GM18498 (cell line): ENCODE results near the gene SELENOT.
"Not testable (repeated sequence)": the region's sequence is repeated elsewhere in the genome, so short reads cannot be mapped to it uniquely, and the experiment has no call there.

ENCODE experiments used
- ATAC-seq: cut with Tn5 transposase; IDR thresholded peaks from one replicate; pipeline ENCODE4 v1.9.1; 2021; ENCODE audit warnings: mild to moderate bottlenecking, moderate library complexity; ENCODE audit not compliant: unreplicated experiment

The SELENOT gene

DNA sequence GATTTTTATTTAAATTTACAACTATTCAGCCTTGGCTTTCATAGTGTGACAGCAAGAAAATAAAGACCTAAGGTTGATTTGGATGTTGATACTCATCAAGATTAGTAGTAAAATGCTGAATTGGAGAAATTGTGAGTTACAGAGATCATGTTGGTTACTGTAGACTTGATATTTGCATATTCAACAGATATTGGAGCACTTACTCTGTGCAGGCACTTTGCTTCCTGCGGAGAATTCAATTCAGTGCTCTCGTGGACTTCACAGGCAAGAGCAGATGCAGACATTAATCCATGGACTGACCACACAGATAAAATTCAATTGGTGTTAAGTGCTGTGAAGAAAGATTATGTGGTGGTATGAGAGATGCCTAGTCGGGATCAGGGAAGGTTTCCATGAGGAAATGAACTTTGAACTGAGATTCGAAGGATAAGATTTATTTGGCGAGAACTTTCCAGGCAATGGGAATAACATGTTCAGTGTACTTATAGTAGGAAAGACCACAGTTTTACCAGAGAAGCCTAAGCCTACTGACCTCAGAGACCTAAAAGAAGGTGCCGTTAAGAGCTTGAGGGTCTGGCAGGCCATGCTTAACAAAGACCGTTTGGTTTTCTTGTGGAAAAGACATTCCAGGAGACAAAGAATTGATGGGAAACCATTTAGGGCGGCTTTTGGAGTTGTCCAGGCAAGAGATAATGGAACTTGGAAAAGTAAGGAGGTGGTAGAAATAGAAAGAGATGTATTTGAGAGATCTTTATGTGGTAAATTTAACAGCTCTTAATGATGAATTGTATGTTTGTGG, 4.3 kb downstream of the SELENOT start:
- ATAC-seq = no peak

GRCh38 chr3:150609988-150610387, 6.9 kb downstream of the SELENOT start:
- no peak for ATAC-seq

GRCh38 chr3:150610785-150611184, 7.7 kb downstream of the SELENOT start:
- ATAC-seq = no peak

GRCh38 chr3:150611666-150612065, 8.5 kb downstream of the SELENOT start:
- ATAC-seq = no peak

GRCh38 chr3:150612494-150612893, 9.4 kb downstream of the SELENOT start:
- no peak for ATAC-seq

DNA sequence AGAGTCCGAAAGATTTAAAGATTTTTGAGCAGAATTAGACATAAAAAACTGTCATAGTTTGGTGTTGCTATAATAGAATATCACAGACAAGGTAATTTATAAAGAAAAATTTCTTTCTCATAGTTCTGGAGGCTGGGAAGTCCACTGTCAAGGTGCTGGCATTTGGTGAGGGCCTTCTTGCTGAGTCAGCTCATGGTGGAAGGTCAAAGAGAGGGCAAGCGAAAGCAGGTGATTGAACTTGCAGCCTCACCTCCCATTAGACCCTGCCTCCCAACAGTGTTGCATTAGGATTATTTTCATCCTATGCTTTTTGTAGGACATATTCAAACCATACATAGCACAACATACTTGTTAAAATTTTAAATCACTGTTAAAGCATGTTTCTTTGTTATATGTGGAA, 9.9 kb downstream of the SELENOT start:
- no peak for ATAC-seq

GRCh38 chr3:150613709-150614480, 10.8 kb downstream of the SELENOT start:
- no peak for ATAC-seq

DNA sequence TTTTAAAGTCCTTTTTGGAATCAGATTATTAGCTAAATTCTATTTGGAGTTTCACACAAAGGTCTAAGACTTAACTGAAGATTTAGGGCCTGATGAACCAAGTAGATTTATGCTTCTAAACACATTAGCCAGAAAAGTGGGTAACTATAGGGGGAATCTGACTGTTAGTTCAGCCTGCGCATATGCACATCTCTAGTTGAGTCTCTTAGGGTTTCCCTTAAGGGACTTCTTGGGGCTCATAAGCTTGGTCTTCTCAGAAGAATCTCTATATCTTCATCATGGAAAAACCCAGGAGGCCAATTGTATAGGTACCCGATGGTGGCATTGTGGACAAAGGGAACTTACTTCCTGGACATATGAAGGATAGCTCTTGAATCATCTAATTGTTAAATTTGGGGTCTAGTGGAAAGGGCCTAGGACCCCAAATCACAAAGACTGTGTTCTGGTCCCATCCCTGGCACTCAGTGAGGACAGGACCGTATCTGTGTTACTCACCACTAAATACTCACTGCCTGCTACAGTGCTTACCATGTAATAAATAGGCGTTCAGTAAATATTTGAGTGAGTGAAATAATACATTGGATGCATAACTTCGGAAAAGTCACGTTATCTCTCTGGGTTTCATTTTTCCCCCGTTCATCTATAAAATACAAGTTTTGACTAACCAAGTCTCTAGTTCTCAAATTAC, 17.0 kb downstream of the SELENOT start:
- no peak for ATAC-seq

GRCh38 chr3:150622955-150623354, 19.8 kb downstream of the SELENOT start:
- ATAC-seq = not testable (repeated sequence)

DNA sequence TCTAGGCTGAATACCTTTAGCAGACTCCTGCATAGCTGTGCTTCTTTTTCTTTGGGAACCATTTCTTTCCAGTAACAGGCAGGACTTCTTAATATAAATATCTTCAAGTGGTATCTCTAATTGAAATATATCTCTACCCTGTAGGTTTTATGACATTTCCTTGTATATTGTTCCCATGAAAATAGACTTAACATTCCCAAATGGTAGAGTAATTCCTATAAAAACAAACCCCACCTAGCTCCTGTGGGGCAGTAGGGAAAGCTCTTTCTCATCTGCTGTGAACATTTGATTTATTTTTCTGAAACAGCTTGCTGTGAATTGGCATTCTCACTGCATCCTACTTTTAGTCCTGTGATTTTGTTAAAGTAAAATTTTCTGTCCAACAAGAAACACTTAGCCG, 20.8 kb downstream of the SELENOT start:
- ATAC-seq = no peak

- no peak for ATAC-seq
These were observed 23.2 kb downstream of the SELENOT start for GRCh38 chr3:150626148-150626930.

- no peak for ATAC-seq
These were observed 24.4 kb downstream of the SELENOT start for GRCh38 chr3:150627557-150627956.

GRCh38 chr3:150631515-150632221, 28.5 kb downstream of the SELENOT start:
- no peak for ATAC-seq

GRCh38 chr3:150635076-150635475, 32.0 kb downstream of the SELENOT start:
- no peak for ATAC-seq

GRCh38 chr3:150635526-150635925, 32.4 kb downstream of the SELENOT start:
- peak; percentile 88 for ATAC-seq

DNA sequence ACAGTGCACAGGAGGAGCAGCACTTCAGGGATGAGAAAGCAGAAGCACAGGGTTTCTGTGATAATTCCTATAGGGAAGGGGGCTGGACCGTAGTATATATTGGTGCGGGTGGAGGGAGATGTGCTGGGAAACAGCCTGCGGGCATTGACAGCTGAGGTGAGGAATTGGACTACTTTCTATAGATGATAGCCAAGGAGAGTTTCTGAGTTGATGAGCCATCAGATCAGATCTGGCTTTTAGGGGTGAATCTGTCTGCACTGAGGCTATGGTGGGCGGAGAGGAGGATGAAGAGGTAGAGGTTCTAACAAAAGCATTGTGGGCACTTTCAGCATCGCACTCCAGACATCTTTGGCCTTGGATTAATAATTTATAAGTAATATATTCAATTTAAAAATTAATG, 33.1 kb downstream of the SELENOT start:
- no peak for ATAC-seq

GRCh38 chr3:150639262-150639661, 36.1 kb downstream of the SELENOT start:
- no peak for ATAC-seq

GRCh38 chr3:150640256-150640655, 37.1 kb downstream of the SELENOT start:
- ATAC-seq = no peak

DNA sequence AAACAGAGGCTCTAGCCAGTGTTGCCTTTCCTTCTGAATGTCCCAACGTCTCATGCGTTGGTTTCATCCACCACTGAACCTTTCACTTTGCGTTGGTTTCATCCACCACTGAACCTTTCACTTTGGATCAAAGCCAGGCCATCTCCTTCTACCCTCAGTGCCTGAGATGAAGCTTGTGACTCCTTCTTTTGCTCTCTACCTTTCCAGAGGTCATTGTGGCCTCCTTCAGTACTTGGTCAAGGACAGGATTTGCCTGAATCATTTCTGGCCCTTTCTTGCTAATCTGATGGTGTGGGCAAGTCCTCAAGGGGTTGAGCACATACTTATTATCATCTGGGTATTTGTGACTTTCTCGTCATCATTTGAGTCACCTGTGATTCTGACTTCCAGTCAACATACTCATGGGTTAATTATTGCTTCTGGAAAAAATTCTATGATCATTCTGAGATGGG, 50.0 kb downstream of the SELENOT start:
- peak; percentile 82 for ATAC-seq

GRCh38 chr3:150656316-150656715, 53.2 kb downstream of the SELENOT start:
- no peak for ATAC-seq
